Gastroesophageal sphincter (tissue), 3 donors: Measurements from ENCODE around the gene VPS8.

Experiments
- POLR2AphosphoS5 ChIP-seq: sonication (generic); formaldehyde crosslinking; IDR thresholded peaks from one replicate; pipeline ENCODE4 v1.6.1; 2017; ENCODE audit warnings: antibody characterized with exemption
- TF ChIP-seq, protein P1 (sequence below), 4 experiments: fragments of 200-600 bp in 2 of 4; fragments of 450-650 bp in 2 of 4; sonication (generic) in 1 of 4; IDR thresholded peaks; one replicate each; pipeline ENCODE4 v1.5.1; 2017 to 2019; ENCODE audit warnings: antibody characterized with exemption in 4 of 4, mild to moderate bottlenecking in 2 of 4, moderate library complexity in 2 of 4

- TF ChIP-seq, protein P1, sequence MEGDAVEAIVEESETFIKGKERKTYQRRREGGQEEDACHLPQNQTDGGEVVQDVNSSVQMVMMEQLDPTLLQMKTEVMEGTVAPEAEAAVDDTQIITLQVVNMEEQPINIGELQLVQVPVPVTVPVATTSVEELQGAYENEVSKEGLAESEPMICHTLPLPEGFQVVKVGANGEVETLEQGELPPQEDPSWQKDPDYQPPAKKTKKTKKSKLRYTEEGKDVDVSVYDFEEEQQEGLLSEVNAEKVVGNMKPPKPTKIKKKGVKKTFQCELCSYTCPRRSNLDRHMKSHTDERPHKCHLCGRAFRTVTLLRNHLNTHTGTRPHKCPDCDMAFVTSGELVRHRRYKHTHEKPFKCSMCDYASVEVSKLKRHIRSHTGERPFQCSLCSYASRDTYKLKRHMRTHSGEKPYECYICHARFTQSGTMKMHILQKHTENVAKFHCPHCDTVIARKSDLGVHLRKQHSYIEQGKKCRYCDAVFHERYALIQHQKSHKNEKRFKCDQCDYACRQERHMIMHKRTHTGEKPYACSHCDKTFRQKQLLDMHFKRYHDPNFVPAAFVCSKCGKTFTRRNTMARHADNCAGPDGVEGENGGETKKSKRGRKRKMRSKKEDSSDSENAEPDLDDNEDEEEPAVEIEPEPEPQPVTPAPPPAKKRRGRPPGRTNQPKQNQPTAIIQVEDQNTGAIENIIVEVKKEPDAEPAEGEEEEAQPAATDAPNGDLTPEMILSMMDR (IDR thresholded peaks at IDR 0.05), result no peak
- no peak for TF ChIP-seq POLR2AphosphoS5
Measured at GRCh38 chr3:184811663-184811998, 335 bp upstream of the VPS8 start.
